ENCODE results near the gene PRR14L.
"Not testable (repeated sequence)": the region's sequence is repeated elsewhere in the genome, so short reads cannot be mapped to it uniquely, and the experiment has no call there.

Gene PRR14L

GRCh38 chr22:31749636-31750364 is at the start of gene PRR14L:
PRR14L (minus strand) TSS chr22:31750132; CDS start chr22:31738860, 11,272 bp downstream.
- peak; percentile 99 for DNase-seq

- DNase-seq, result not testable (repeated sequence)
Measured at GRCh38 chr22:31799358-31799757, 49.4 kb upstream of the PRR14L start.

- peak; percentile 33 for DNase-seq
Measured at GRCh38 chr22:31790240-31790639, 40.3 kb upstream of the PRR14L start.

GRCh38 chr22:31789803-31790202 is 39.9 kb upstream of the PRR14L start:
- DNase-seq, result no peak

- no peak for DNase-seq
Measured at GRCh38 chr22:31776231-31776630, 26.3 kb upstream of the PRR14L start.

- no peak for DNase-seq
Measured at GRCh38 chr22:31773416-31773815, 23.5 kb upstream of the PRR14L start.

GRCh38 chr22:31768422-31769059 is 18.6 kb upstream of the PRR14L start:
- DNase-seq, result no peak

- DNase-seq, result no peak
Measured at GRCh38 chr22:31764785-31765184, 14.9 kb upstream of the PRR14L start.

GRCh38 chr22:31758860-31759259 is 8.9 kb upstream of the PRR14L start:
- DNase-seq, result not testable (repeated sequence)

GRCh38 chr22:31757265-31757664 is 7.3 kb upstream of the PRR14L start:
- DNase-seq, result no peak

- peak; percentile 15 for DNase-seq
Measured at GRCh38 chr22:31754813-31755212, 4.9 kb upstream of the PRR14L start.

GRCh38 chr22:31753634-31754501 is 3.9 kb upstream of the PRR14L start, which contains the start of gene DEPDC5:
DEPDC5 (plus strand) TSS chr22:31754019; CDS start chr22:31754922, 903 bp downstream.
- DNase-seq, result peak; percentile 95

- DNase-seq, result peak; percentile 22
Measured at GRCh38 chr22:31753005-31753633, 3.2 kb upstream of the PRR14L start.

GRCh38 chr22:31752096-31752847 is 2.3 kb upstream of the PRR14L start:
- no peak for DNase-seq

GRCh38 chr22:31750365-31751284 is 693 bp upstream of the PRR14L start:
- no peak for DNase-seq

GRCh38 chr22:31748490-31748889 is 1.4 kb downstream of the PRR14L start:
- DNase-seq, result peak; percentile 42

- DNase-seq, result no peak
Measured at GRCh38 chr22:31747441-31747840, 2.5 kb downstream of the PRR14L start.

GRCh38 chr22:31743871-31744270 is 6.1 kb downstream of the PRR14L start:
- no peak for DNase-seq

GRCh38 chr22:31742682-31743081 is 7.2 kb downstream of the PRR14L start:
- DNase-seq, result no peak

- DNase-seq, result peak; percentile 80
Measured at GRCh38 chr22:31742115-31742514, 7.8 kb downstream of the PRR14L start.

- DNase-seq, result not testable (repeated sequence)
Measured at GRCh38 chr22:31740314-31740713, 9.6 kb downstream of the PRR14L start.
